Dedifferentiated amniotic fluid mesenchymal stem cell (primary cell): Measurements from ENCODE around the gene ERGIC2.
A peak's percentile ranks its signal among the peaks of the same experiment; 100 is the strongest.
"Not testable (repeated sequence)": the region's sequence is repeated elsewhere in the genome, so short reads cannot be mapped to it uniquely, and the experiment has no call there.

Experiments used
- DNase-seq: peaks from one replicate; pipeline ENCODE4 v3.0.0-alpha.2; 2016; ENCODE audit errors: extremely low spot score

The ERGIC2 gene, protein sequence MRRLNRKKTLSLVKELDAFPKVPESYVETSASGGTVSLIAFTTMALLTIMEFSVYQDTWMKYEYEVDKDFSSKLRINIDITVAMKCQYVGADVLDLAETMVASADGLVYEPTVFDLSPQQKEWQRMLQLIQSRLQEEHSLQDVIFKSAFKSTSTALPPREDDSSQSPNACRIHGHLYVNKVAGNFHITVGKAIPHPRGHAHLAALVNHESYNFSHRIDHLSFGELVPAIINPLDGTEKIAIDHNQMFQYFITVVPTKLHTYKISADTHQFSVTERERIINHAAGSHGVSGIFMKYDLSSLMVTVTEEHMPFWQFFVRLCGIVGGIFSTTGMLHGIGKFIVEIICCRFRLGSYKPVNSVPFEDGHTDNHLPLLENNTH

DNA sequence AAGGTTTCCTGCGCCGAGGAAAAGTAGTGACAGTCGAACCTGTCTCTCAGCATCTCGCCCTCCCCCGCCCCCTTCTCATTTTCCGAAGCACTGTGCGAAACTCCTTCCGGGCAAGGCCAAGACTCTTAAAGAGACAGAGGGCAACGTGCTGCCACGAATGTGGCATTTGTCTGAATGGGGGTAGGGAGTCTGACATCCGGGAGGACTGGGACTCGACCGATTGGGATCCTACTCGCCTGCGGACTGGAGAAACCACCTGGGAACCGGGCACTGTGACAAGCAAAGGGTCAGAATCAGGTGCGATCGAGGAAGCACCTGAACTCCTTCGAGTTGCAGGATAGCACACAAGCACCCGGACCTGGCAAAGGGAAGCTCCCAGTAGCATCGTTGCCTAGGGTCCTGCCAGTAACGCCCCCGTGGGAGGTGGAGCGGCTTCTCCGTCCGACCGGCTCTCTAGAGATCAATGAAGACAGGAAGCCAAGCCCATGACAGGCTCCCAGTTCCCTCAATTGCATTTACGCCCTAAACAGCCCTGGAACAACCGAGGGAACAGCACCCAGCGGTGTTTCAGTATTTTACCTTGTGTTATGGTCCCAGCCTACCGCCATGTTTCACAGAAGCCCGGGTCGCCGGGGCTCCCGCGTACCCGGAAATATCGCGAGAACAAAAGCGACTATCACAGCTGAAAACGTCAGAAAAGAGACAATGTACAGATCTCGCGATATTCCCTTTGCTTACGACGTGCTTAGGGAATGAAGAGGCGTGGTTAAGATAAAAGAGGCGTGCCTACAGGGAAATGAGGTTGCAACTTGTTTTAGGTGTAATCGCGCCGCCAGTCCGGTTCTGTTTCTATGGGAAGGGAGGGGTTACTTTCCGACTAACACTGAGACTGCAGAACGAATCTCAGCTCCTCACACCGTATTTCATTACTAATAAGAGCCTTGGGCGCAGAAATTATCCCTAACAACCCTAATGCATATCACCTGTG lies at the start of gene ERGIC2:
TSS of gene ERGIC2 (minus strand) at position 637 of the 988 bp plus-strand sequence. CDS start 9,539 bp downstream, outside the sequence.
- DNase-seq, result peak; percentile 100

DNA sequence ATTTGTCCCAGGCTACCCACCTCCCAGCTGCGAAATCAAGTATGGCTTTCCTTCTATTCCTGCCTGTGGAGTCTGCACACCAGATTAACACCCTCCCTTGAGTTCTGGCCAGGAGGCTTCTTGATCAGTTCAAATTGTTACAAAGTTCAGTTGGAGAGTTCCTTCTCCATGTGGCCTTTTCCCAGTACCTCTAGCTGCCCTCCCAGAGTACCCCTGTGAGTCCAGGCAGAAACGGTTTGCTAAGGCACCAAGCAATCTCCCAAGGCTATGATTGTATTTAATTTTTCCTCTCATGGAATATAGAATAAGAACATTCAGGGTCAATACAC lies 49.7 kb upstream of the ERGIC2 start:
- DNase-seq, result no peak

DNA sequence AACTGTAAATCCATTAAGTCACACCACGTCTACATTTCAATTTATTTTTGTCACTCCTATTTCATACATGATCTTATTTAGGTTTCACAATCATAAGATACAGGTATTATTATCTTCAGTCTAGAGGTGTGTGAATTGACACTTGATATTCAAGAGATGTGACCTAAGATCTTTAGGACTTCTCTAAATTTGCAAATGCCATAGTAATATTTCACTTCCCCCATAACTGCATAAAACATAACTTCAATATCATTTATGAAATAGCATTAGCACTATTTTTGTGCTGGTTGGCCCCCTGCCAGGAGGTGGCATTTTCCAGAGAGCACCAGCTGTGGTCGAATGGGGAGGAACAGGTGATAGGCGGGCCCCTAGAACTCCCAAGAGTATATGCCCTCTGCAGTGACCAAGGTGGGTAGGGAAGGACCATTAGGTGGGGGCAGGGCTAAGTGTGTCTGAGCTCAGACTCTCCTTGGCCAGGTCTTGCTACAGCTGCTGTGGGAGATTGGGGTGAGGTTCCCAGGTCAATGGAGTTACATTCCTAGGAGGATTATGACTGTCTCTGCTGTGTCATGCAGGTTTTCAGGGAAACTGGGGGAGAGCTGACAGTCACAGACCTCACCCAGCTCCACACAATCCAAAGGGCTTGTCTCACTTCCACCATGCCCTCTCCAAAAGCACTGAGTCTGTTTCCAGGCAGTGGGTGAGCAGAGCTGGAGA lies 49.2 kb upstream of the ERGIC2 start:
- no peak for DNase-seq

DNA sequence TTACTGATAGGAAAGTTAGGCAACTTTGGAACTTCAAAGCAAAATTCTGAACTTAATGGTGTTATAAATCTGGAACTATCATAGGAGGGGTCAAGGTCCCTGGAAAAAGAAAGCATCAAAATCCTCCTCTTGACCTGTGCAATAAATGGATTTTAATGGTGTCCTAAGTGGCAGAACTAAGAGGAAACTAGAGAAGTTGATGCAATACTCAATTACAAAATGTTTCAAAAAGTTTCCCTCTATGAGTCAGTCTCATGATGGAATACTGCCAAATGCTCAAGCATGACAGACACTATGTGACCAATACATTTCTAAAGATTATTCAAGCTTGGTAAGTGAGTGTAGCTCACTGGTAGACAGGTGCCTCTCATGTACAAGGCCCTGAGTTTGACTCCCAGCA lies 47.7 kb upstream of the ERGIC2 start:
- DNase-seq, result peak; percentile 84

DNA sequence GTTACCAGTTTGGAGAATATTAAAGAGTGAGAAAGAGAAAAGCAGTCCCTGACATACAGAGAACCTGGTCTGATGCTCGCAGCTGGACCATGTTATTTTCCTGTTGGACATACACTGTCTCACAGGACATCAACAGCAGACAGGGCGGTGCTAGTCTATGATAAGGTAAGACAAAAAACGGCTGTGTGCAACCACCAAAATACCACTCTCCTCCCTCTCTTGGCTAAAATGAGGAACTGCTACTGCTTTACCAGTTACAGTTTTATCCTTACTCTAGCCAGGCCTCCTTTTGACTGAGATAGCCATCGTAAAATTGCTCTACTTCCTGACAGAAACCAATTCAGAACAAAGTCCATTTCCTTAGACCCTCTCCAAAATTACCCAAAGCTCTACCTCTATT lies 47.0 kb upstream of the ERGIC2 start:
- no peak for DNase-seq

DNA sequence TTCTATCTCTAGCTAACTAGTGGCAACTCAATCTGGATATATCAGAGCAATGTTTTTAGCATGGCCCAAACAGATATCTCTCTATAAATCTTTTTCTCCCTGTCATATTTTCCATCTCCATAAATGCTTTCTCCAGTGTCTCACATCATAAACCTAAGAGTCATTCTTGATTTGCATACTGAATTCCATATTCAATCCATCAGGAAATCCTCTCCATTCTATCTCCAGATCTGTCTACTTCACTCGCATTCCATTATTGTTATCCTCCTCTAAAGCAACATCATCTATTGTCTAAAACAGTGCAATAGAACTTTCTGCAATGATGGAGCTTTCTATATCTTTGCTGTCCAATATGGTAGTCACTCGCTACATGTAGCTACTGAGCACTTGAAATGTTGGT lies 45.5 kb upstream of the ERGIC2 start:
- DNase-seq, result no peak

DNA sequence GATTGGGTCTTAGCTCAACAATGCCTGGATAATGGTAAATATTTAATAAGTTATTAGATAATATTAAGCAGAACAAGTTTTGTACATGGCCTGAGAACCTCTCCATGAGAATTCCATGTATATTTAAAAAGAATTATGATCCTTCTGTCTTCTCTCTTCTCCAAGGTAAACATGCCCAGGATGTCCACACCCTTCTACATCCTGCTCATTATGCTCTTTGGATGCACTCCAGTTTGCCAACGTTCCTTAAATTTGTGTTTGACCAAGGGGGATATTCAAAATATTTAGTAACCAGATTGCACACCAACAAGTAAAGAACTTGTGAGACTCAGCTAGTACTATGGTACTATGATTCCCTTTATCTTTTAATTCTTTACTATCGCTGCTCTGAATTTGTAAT lies 44.8 kb upstream of the ERGIC2 start:
- DNase-seq, result no peak

DNA sequence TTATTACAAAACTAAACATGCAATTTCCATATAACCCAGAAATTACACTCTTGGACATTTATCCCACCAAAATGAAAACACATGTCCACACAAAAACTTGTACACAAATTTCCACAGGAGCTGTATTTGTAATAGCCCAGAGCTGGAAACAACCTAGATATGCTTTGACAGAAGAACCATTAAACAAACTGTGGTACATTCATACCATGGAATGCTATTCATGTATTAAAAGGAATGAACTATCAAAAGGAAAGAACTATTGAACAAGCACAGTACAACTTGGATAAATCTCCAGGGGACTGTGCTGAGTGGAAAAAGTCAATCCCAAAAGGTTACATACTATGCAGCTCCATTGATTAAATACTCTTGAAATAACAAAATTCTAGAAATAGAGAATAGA lies 35.8 kb upstream of the ERGIC2 start:
- no peak for DNase-seq

DNA sequence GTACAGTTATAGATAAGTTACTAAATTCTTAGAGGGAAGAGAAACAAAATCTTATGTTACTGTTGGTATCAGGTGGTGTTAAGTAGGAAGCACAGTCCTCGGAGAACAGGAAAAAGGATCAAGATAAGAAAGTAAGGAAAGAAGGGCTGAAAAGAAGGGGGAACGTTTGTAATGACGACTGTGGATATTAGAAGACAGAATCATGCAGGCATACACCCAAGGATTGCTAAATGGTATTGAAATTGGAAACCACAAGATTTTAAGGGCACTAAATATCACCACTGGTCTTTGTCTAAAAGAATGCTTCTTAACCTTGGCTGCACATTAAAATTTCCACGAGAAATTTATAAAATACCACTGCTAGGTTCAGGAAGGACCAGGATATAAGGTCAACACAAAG lies 34.1 kb upstream of the ERGIC2 start:
- DNase-seq, result peak; percentile 22

DNA sequence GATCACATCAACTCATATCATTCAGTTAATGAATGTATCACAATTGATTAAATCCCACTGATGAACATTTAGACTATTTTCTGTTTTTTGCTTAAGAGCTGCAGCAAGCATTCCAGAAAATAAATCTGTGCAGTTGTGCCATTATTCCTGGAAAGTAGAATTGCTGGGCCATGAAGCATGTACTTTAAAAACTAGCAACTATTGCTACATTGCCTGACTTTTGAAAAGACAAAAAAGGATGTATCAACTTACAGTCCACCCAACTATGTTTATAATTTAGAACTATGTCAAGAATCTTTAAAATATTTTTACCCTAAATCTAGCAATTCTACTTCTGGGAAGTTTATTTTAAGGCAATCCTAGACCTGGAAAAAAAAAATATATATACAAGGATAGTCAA lies 33.4 kb upstream of the ERGIC2 start:
- peak; percentile 82 for DNase-seq

DNA sequence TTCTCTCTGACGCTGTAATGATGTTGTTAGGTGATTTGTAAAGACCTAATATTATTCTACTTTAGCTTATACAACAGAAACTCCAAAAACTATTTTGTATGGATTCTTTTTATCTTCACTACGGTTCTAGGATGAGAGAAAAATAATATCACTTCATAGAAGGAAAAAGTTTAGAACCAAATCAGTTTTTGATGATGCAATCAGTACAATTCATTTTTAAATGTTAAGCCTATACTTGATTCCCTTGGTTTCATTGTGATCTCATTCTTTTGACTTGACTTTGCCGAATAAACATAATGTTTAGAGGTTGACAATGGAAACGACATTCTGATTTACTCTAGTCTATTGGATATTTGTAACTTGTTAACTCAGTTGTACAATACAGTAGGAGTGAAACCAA lies 24.6 kb upstream of the ERGIC2 start:
- no peak for DNase-seq

DNA sequence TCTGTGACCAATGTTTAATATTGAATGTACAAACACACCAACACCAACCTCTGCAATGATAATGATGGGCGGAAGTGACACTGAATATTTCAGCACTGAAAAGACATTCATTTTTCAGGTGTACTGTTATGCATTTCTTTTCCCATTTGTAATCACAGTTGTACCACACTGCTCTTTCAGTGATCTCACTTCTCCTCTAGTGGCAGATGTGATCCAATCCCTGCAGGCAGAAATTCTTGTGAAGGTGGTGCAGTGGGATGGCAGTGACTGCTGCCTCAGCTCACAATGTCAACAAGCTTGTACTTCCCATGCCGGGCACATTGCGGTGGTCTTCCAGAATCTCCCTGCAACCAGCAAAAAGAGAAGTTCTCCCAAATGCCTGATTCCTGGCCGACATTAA lies 23.0 kb upstream of the ERGIC2 start:
- DNase-seq, result no peak

DNA sequence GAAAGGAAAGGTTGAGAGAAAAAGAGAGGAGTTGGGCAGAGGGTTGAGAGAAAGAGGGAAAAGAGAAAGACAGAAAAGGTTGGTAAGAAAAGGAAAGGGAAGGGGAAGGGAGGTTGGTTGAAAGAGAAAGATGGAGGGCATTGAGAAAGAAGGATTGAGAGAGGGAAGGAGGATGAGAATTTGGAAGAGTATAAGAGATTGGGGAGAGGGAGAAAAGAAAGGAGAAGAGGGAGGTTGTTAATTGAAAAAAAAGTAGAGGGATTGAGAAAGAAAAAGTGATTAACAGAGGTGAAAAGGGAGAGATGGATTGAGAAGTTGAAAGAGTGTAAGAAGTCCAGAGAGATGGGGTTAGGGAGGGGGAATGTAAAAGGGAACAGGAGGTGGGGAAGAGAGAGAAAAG lies 21.5 kb upstream of the ERGIC2 start:
- no peak for DNase-seq

DNA sequence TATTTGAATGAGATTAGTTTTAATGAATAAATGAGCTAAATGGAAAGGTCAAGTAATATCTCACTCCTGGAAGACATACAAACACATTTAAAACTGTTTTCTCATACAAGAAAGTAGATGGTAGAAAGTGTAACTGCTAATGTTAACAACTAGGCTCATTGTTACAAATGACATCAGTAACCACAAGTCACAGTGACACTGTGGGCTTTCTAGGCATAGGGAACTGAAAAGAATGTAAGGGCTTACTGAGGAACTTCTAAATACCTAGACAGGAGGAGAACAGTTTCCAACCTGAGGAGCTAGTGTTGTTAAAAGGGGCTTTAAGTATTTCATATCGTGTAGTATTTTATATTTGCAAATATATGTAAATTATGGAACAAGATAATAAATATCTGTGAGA lies 17.5 kb upstream of the ERGIC2 start:
- no peak for DNase-seq

DNA sequence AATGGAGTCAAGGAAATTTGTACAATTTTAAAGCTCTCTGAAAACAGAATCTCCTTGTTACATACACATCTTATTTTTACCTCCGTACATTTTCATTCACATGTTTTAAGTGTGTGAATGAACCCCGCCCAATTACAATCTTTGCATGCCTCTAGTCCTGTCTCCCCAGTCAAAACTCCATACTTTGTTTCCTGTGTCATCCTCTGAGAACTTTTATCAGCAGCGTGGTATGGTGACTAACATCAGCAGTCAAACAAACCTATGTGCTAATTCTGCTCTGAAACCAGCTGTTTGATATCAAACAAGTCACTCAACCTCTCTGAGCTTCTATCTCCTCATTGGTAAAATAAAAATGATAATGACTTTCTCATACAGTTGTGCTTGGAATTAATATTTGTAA lies 15.8 kb upstream of the ERGIC2 start:
- peak; percentile 30 for DNase-seq

DNA sequence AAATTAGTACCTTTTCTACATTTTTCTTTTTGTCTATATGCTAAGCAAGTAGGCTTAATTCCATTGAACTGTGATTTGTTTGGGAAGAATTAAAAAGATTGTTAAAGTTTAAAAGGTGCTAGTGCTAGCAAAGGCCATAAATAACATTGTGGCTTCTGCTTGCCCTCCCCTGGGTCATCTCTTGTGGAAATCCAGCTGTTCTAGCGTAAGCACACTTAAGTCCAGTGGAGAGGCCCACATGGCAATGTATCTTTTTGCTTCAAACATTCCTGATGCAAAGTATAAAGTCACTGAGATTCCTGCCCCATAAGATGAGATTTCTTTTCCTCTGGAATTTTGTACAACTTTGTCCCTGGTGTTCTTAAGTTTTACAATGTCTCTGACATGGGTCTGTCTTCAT lies 14.4 kb upstream of the ERGIC2 start:
- DNase-seq, result no peak

DNA sequence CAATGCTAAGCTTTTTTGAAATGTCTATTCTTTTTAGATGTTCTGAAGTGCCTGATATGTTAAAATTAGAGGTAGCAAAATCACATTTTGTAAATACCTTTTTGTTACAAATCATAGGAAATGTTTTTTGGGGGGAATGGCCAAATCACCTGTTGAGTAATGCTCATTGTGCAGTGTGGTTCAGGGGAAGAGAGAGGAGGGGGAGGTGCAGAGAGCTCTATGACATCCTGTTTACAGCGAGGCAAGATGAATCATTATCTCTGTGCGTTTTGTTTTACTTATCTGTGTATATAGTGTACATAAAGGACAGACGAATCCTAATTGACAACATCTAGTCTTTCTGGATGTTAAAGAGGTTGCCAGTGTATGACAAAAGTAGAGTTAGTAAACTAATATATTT lies 9.4 kb upstream of the ERGIC2 start:
- not testable (repeated sequence) for DNase-seq

DNA sequence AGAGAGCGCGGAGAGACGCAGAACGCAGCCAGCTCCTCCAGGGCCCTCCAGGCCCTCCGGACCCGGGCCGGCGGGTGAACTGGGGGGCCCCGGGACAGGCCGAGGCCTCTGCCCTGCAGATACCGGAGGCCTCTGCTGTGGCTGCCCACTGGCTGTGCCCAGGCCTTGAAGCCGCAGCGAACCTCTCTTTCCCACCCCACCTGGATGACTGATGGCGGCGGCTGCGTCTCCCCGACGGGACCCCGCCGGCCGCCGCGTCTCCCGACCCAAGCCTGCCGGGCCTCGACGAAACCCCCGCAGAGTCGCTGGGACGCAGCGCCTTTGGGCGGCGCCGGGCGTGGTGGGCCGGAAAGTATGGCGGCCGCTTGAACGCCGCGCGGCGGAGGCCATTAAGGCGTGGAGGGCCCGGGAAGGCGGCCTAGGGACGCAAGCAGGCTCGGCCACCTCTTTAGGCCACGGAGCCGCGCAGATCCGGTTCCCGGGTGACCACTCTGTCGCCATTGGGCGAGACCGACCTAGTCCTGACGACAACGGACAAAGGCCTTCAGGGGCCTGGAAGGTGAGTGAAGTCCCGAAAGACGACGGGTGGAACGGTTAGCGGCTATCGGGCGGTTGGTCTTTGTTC lies 8.4 kb upstream of the ERGIC2 start:
- DNase-seq, result no peak

DNA sequence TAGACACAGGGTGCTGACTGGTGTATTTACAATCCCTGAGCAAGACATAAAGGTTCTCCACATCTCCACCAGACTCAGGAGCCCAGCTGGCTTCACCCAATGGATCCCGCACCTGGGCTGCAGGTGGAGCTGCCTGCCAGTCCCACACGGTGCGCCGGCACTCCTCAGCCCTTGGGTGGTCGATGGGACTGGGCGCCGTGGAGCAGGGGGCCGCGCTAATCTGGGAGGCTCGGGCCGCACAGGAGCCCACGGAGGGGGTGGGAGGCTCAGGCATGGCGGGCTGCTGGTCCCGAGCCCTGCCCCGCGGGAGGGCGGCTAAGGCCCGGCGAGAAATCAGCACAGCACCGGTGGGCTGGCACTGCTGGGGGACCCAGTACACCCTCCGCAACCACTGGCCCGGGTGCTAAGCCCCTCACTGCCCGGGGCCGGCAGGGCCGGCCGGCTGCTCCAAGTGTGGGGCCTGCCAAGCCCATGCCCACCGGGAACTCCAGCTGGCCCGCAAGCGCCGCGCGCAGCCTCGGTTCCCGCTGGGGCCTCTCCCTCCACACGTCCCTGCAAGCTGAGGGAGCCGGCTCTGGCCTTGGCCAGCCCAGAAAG lies 5.2 kb upstream of the ERGIC2 start:
- not testable (repeated sequence) for DNase-seq

DNA sequence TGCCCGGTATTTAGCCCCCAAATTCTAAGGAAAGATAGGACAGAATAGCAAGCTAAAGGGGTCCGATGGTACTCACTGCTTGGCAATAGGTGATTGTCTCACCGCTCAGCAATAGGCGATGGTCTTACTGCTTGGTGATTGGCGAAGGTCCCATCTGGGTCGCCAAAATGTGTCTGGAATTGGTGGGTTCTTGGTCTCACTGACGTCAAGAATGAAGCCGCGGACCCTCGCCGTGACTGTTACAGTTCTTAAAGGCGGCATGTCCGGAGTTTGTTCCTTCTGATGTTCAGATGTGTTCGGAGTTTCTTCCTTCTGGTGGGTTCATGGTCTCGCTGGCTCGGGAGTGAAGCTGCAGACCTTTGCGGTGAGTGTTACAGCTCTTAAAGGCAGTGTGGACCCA lies 4.2 kb upstream of the ERGIC2 start:
- not testable (repeated sequence) for DNase-seq

DNA sequence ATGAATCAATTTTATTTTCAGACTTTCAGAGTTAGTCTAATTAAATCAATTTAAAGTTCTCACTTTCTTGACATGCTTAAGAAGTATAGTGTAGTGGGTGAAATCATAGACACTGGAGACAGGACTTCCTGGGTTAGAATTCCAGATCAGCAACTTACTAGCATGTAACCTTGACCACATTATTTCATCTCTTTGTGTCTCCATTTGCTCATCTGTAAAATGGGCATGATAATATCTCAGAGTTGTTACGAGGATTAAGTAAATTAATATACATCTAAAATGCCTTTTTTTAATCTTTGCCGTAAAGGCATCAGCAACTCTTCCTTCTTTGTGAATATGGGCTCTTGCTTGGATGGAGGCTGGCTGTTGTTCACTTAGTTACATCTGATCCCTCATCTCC lies 1.3 kb upstream of the ERGIC2 start:
- DNase-seq, result no peak
